HL-60/S4 treated with retinoic acid at 250 ng/mL for 4 days and 3 days (cell line): ENCODE measurements around the gene MRTFB.

ENCODE experiments used
- in situ Hi-C: fragments of 300-500 bp; cut with MboI; formaldehyde crosslinking; loops from 2 replicates; pipeline ENCODE4 v1.7.0; 2022; ENCODE audit warnings: low sequenced_read_pairs

MRTFB gene

GRCh38 chr16:14061732-14062259 lies 9.3 kb upstream of the MRTFB start:
- in situ Hi-C loops: no loop called here

- in situ Hi-C loops: no loop called here
Measured at GRCh38 chr16:14062261-14062660, 8.9 kb upstream of the MRTFB start.

GRCh38 chr16:14063618-14064581 lies 7.2 kb upstream of the MRTFB start:
- in situ Hi-C loops: no loop called here

- in situ Hi-C loops: no loop called here
Measured at GRCh38 chr16:14069818-14070217, 1.3 kb upstream of the MRTFB start.

GRCh38 chr16:14070555-14070876 lies 603 bp upstream of the MRTFB start:
- in situ Hi-C loops: no loop called here

- in situ Hi-C loops: no loop called here
Measured at GRCh38 chr16:14071576-14072271, 605 bp downstream of the MRTFB start.

- in situ Hi-C loops: no loop called here
Measured at GRCh38 chr16:14072360-14072759, 1.2 kb downstream of the MRTFB start.

- in situ Hi-C loops: no loop called here
Measured at GRCh38 chr16:14074544-14074943, 3.4 kb downstream of the MRTFB start.

GRCh38 chr16:14077918-14078317 lies 6.8 kb downstream of the MRTFB start:
- in situ Hi-C loops: no loop called here

- in situ Hi-C loops: no loop called here
Measured at GRCh38 chr16:14086477-14086876, 15.4 kb downstream of the MRTFB start.

- in situ Hi-C loops: no loop called here
Measured at GRCh38 chr16:14087181-14087580, 16.1 kb downstream of the MRTFB start.

GRCh38 chr16:14087590-14088154 lies 16.6 kb downstream of the MRTFB start:
- in situ Hi-C loops: no loop called here

GRCh38 chr16:14088155-14088753 lies 17.1 kb downstream of the MRTFB start:
- in situ Hi-C loops: no loop called here

- in situ Hi-C loops: no loop called here
Measured at GRCh38 chr16:14089283-14089823, 18.2 kb downstream of the MRTFB start.

GRCh38 chr16:14092561-14092960 lies 21.4 kb downstream of the MRTFB start:
- in situ Hi-C loops: no loop called here

GRCh38 chr16:14095883-14096551 lies 24.9 kb downstream of the MRTFB start:
- in situ Hi-C loops: no loop called here

- in situ Hi-C loops: no loop called here
Measured at GRCh38 chr16:14097182-14097959, 26.3 kb downstream of the MRTFB start.

GRCh38 chr16:14098081-14098480 lies 27.0 kb downstream of the MRTFB start:
- in situ Hi-C loops: no loop called here

- in situ Hi-C loops: no loop called here
Measured at GRCh38 chr16:14100825-14101224, 29.7 kb downstream of the MRTFB start.

- in situ Hi-C loops: no loop called here
Measured at GRCh38 chr16:14101415-14101814, 30.3 kb downstream of the MRTFB start.
